HepG2 (cell line): ENCODE measurements around the gene AWAT2. TPM values are rescaled to one million over a fixed set of nuclear protein-coding genes. Genes with fewer than 3 reads are reported as not detected.

Experiments used
- ATAC-seq: fragments of 200-7000 bp; cut with Tn5 transposase; 3 replicates; pipeline ENCODE4 v1.9.1; 2020; ENCODE audit warnings: mild to moderate bottlenecking, moderate library complexity
- BruUV-seq: library from RNA; stranded (reverse); fragments of 400-500 nt; replicated peaks from 2 replicates; lab custom pipeline; 2021; lab: Mats Ljungman, UMichigan
- CTCF ChIA-PET: fragments of 300-600 bp; formaldehyde crosslinking; extraction: SDS; loops from one replicate; lab custom pipeline; 2021; ENCODE audit warnings: low total read pairs, inconsistent platforms, low intra/inter-chr PET ratio; lab: Yijun Ruan, JAX
- POLR2A ChIA-PET: fragments of 350-600 bp; sonication (Branson Sonifier 250); formaldehyde crosslinking; loops from one replicate; lab custom pipeline; 2020; ENCODE audit warnings: antibody characterized with exemption, inconsistent platforms; lab: Yijun Ruan, JAX
- DNase-seq: peaks from one replicate; pipeline ENCODE4 v3.0.0-alpha.2; 2015; ENCODE audit warnings: low spot score
- FAIRE-seq: peaks from 3 replicates; lab custom pipeline; 2011; peaks lifted over from hg19 to GRCh38; lab: Jason Lieb, UNC
- H2AFZ ChIP-seq: one replicate; pipeline ENCODE4 v1.6.1; 2011; ENCODE audit warnings: low read length, inconsistent platforms
- H3K27ac ChIP-seq: fragments of 300-600 bp; 3 replicates; pipeline ENCODE4 v1.8.0; 2011; ENCODE audit warnings: mixed run types, mild to moderate bottlenecking, mixed read lengths, low read length, inconsistent platforms; ENCODE audit not compliant: insufficient read depth; ENCODE audit errors: extremely low read length
- H3K27me3 ChIP-seq, 2 experiments: fragments of 200-600 bp in 1 of 2; 2 replicates in 1 of 2; 3 replicates in 1 of 2; pipeline versions ENCODE4 v1.6.0 to v1.8.0; 2011; ENCODE audit warnings: low read length in 2 of 2, mild to moderate bottlenecking in 2 of 2, moderate library complexity in 2 of 2, inconsistent platforms in 1 of 2; ENCODE audit not compliant: insufficient read depth in 2 of 2, control insufficient read depth in 1 of 2
- H3K36me3 ChIP-seq, 2 experiments: fragments of 200-600 bp in 1 of 2; replicated peaks in 1 of 2; 2 replicates in 1 of 2; 3 replicates in 1 of 2; pipeline versions ENCODE4 v1.5.1 to v1.8.0; 2011; ENCODE audit warnings: low read length in 2 of 2, inconsistent platforms in 1 of 2; ENCODE audit not compliant: insufficient read depth in 2 of 2, control insufficient read depth in 1 of 2
- H3K4me1 ChIP-seq: 2 replicates; pipeline ENCODE4 v1.5.1; 2012; ENCODE audit warnings: low read length, inconsistent platforms; ENCODE audit not compliant: insufficient read depth
- H3K4me2 ChIP-seq: 2 replicates; pipeline ENCODE4 v1.6.0; 2011; ENCODE audit warnings: low read depth, low read length, inconsistent platforms
- H3K4me3 ChIP-seq, 3 experiments: fragments of 200-600 bp in 1 of 3; sonication (generic), shearing (Covaris generic) in 1 of 3; replicated peaks in 1 of 3; 2 replicates each; pipeline ENCODE4 v1.5.1; 2011 to 2016; ENCODE audit warnings: low read length in 3 of 3, inconsistent platforms in 2 of 3, low read depth in 2 of 3, mild to moderate bottlenecking in 2 of 3, control low read depth in 1 of 3, mixed read lengths in 1 of 3; ENCODE audit not compliant: insufficient read depth in 1 of 3
- H3K79me2 ChIP-seq: one replicate; pipeline ENCODE4 v1.6.1; 2011; ENCODE audit warnings: low read length, inconsistent platforms; ENCODE audit not compliant: insufficient read depth
- H3K9ac ChIP-seq: 2 replicates; pipeline ENCODE4 v1.6.0; 2011; ENCODE audit warnings: mild to moderate bottlenecking, low read depth, low read length, inconsistent platforms; ENCODE audit not compliant: insufficient read depth
- H3K9me3 ChIP-seq: 2 replicates; pipeline ENCODE4 v1.5.1; 2012; ENCODE audit warnings: mild to moderate bottlenecking, low read length
- H4K20me1 ChIP-seq: 2 replicates; pipeline ENCODE4 v1.6.0; 2011; ENCODE audit warnings: inconsistent platforms, mild to moderate bottlenecking, low read length, moderate library complexity; ENCODE audit not compliant: insufficient read depth
- ATF1 ChIP-seq: IDR thresholded peaks from 2 replicates; pipeline ENCODE4 v1.6.1; 2016; ENCODE audit warnings: mild to moderate bottlenecking, control low read depth
- EEA1 ChIP-seq: sonication (generic); formaldehyde crosslinking; IDR thresholded peaks from 2 replicates; pipeline ENCODE4 v1.5.1; 2020; ENCODE audit warnings: mild to moderate bottlenecking, missing genetic modification reagents, borderline replicate concordance
- FOXK1 ChIP-seq: sonication (generic); formaldehyde crosslinking; IDR thresholded peaks from 2 replicates; pipeline ENCODE4 v1.4.0; 2020; ENCODE audit warnings: low read depth, missing genetic modification reagents, borderline replicate concordance
- GATAD2A ChIP-seq: IDR thresholded peaks from 2 replicates; pipeline ENCODE4 v1.6.1; 2016
- GRHL1 ChIP-seq: sonication (generic); formaldehyde crosslinking; conservative IDR thresholded peaks from 2 replicates; pipeline ENCODE4 v1.8.0; 2022; ENCODE audit warnings: missing genetic modification reagents
- HNRNPUL1 ChIP-seq: fragments of 200-400 bp; formaldehyde crosslinking; IDR thresholded peaks from 2 replicates; pipeline ENCODE4 v1.6.1; 2017; ENCODE audit warnings: low read depth, mild to moderate bottlenecking, low read length, moderate library complexity
- KDM3A ChIP-seq: IDR thresholded peaks from 2 replicates; pipeline ENCODE4 v1.6.1; 2018; ENCODE audit warnings: low read depth, missing compliant biosample characterization
- MAZ ChIP-seq, 2 experiments: sonication (generic) in 1 of 2; formaldehyde crosslinking in 1 of 2; IDR thresholded peaks; 2 replicates each; pipeline versions ENCODE4 v1.5.0 to v1.6.1; 2012 to 2020; ENCODE audit warnings: low read depth in 2 of 2, mild to moderate bottlenecking in 2 of 2, borderline replicate concordance in 1 of 2, improper control_type of control experiment in 1 of 2, low read length in 1 of 2, missing genetic modification reagents in 1 of 2, moderate library complexity in 1 of 2
- NR0B2 ChIP-seq: sonication (generic); formaldehyde crosslinking; IDR thresholded peaks from 2 replicates; pipeline ENCODE4 v1.4.0; 2020; ENCODE audit warnings: mild to moderate bottlenecking, missing genetic modification reagents
- PTBP1 ChIP-seq: fragments of 200-400 bp; formaldehyde crosslinking; IDR thresholded peaks from 2 replicates; pipeline ENCODE4 v1.6.1; 2018; ENCODE audit warnings: low read length, low read depth; ENCODE audit not compliant: poor library complexity, severe bottlenecking
- SAP130 ChIP-seq: IDR thresholded peaks from 2 replicates; pipeline ENCODE4 v1.6.1; 2016; ENCODE audit warnings: low read depth
- SATB2 ChIP-seq: sonication (generic); formaldehyde crosslinking; IDR thresholded peaks from 2 replicates; pipeline ENCODE4 v1.5.0; 2020; ENCODE audit warnings: missing genetic modification reagents
- SMAD9 ChIP-seq: sonication (generic); formaldehyde crosslinking; IDR thresholded peaks from 2 replicates; pipeline ENCODE4 v1.5.1; 2020; ENCODE audit warnings: mild to moderate bottlenecking, missing genetic modification reagents
- SOX6 ChIP-seq, 2 experiments: fragments of 450-650 bp in 1 of 2; sonication (generic) in 1 of 2; formaldehyde crosslinking in 1 of 2; IDR thresholded peaks; 2 replicates each; pipeline versions ENCODE4 v1.4.0 to v1.6.1; 2017 to 2020; ENCODE audit warnings: antibody characterized with exemption in 1 of 2, mild to moderate bottlenecking in 1 of 2, missing genetic modification reagents in 1 of 2
- ZNF343 ChIP-seq: sonication (generic); formaldehyde crosslinking; IDR thresholded peaks from 2 replicates; pipeline ENCODE4 v1.4.0; 2020; ENCODE audit warnings: mild to moderate bottlenecking, missing genetic modification reagents
- ZNF674 ChIP-seq: sonication (generic); formaldehyde crosslinking; IDR thresholded peaks from 2 replicates; pipeline ENCODE4 v1.5.0; 2020; ENCODE audit warnings: low read depth, mild to moderate bottlenecking, missing genetic modification reagents
- ZNF678 ChIP-seq: sonication (generic); formaldehyde crosslinking; IDR thresholded peaks from 2 replicates; pipeline ENCODE4 v1.4.0; 2020; ENCODE audit warnings: mild to moderate bottlenecking, missing genetic modification reagents
- ZNF850 ChIP-seq: sonication (generic); formaldehyde crosslinking; conservative IDR thresholded peaks from 2 replicates; pipeline ENCODE4 v1.9.0; 2021; ENCODE audit warnings: mild to moderate bottlenecking, missing genetic modification reagents
- WGBS: methylation state at CpG from one replicate; pipeline ENCODE4 v1.1.6; 2017; ENCODE audit warnings: low lambda C conversion rate; 5-methylcytosine and 5-hydroxymethylcytosine counted together
- in situ Hi-C: cut with HindIII; loops from 2 replicates; pipeline ENCODE4 v1.10.0; 2017; ENCODE audit warnings: low pct_unique_long_range_greater_than_20kb; ENCODE audit not compliant: extremely low pct_ligation_motif_present
- intact Hi-C: fragments of 100-400 bp; cut with micrococcal nuclease; formaldehyde crosslinking; loops from one replicate; pipeline ENCODE4 v1.10.0; 2022; ENCODE audit not compliant: unreplicated experiment
- polyA plus RNA-seq, 8 experiments: library from polyadenylated mRNA; depleted of rRNA in 3 of 8; stranded (reverse) in 7 of 8; unstranded in 1 of 8; fragments of >200 nt; fragmentation: Illumina TruSeq in 4 of 8; extraction: Trizol in 4 of 8; gene quantifications; 2 replicates each; pipeline versions ENCODE4 v1.2.1 to v1.2.3, GENCODE V29; 2011 to 2016; ENCODE audit warnings: low read depth in 4 of 8, missing spikeins in 1 of 8, mixed read lengths in 1 of 8; ENCODE audit not compliant: insufficient read depth in 1 of 8
- total RNA-seq, 5 experiments: library from RNA; depleted of rRNA; stranded (reverse); fragments of >200 nt; fragmentation: Illumina TruSeq; extraction: Trizol; gene quantifications; 2 replicates each; pipeline ENCODE4 v1.2.3, GENCODE V29; 2016; ENCODE audit warnings: low read depth in 1 of 5
- TF ChIP-seq, protein P1 (sequence below): sonication (generic); formaldehyde crosslinking; IDR thresholded peaks from 2 replicates; pipeline ENCODE4 v1.5.0; 2020; ENCODE audit warnings: missing genetic modification reagents

The AWAT2 gene
- total and polyA plus RNA-seq, 2 of the 13 experiments (the other 11 are each of a cell fraction or from before 2014, with no cell fraction given): not detected

DNA sequence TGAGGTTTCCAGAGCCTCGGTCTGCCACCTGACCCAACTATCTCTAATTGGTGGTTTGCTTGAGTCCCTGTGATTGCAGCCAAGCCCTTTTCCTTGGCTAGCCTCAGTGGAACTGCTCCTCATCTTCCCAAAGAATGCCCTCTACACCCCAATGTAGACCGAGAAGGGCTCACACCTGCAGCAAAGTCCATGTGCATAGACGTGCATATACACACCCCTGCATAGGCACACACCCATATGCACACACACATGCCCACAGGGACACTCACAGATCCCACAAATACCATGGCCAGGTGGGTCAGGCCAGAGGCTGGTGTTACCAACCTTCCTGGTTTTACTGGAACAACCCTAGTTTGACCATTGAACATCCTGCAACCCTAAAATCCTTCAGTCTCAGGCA, 332 bp downstream of the AWAT2 start:
- Histone ChIP-seq H3K36me3 (no peaks in the 10 kb centered on the region), H3K27ac (no peak overlapping the region), H3K4me3 (no peak overlapping the region), H2AFZ (no peak overlapping the region), H3K9me3 (no peaks in the 10 kb centered on the region), H3K4me1 (no peaks in the 10 kb centered on the region), H3K4me2 (no peak overlapping the region), H3K79me2 (no peaks in the 10 kb centered on the region), H3K9ac (no peak overlapping the region), H3K27me3 (no peaks in the 10 kb centered on the region), H4K20me1 (no peaks in the 10 kb centered on the region)
- in situ Hi-C loops: no loop called here
- BruUV-seq: no TSS peak
- POLR2A ChIA-PET: no interaction called here
- WGBS: 0% methylated on average over 1 of the region's 3 CpGs
- no peak for DNase-seq
- FAIRE-seq: no peak
- no peak for TF ChIP-seq KDM3A (CRISPR knock-in tag)
- TF ChIP-seq SMAD9: no peak
- TF ChIP-seq GRHL1: no peak
- TF ChIP-seq, protein P1, sequence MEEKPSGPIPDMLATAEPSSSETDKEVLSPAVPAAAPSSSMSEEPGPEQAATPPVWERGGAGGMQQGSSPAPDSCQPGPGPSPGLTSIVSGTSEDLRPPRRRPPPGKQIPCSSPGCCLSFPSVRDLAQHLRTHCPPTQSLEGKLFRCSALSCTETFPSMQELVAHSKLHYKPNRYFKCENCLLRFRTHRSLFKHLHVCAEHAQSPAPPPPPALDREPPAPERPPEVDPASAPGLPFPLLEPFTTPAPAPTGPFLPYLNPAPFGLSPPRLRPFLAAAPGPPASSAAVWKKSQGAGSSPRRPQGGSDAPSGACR (CRISPR knock-in tag): no peak
- no peak for TF ChIP-seq ZNF674 (CRISPR knock-in tag)
- TF ChIP-seq ATF1 (CRISPR knock-in tag): no peak
- no peak for TF ChIP-seq PTBP1
- no peak for TF ChIP-seq MAZ (IDR thresholded peaks at IDR 0.05; ENCODE audit: borderline replicate concordance, low read depth, low read length)
- no peak for TF ChIP-seq MAZ (CRISPR knock-in tag; IDR thresholded peaks at IDR 0.05; ENCODE audit: low read depth)
- no peak for TF ChIP-seq EEA1 (CRISPR knock-in tag)
- TF ChIP-seq ZNF850 (CRISPR knock-in tag): no peak
- TF ChIP-seq GATAD2A (CRISPR knock-in tag): no peak
- no peak for TF ChIP-seq SOX6 (IDR thresholded peaks at IDR 0.05)
- TF ChIP-seq SOX6 (CRISPR knock-in tag; IDR thresholded peaks at IDR 0.05): no peak
- TF ChIP-seq ZNF343 (CRISPR knock-in tag): no peak
- no peak for TF ChIP-seq SAP130 (CRISPR knock-in tag)
- no peak for TF ChIP-seq ZNF678
- no peak for TF ChIP-seq HNRNPUL1
- no peak for TF ChIP-seq NR0B2 (CRISPR knock-in tag)
- no peak for TF ChIP-seq SATB2 (CRISPR knock-in tag)
- TF ChIP-seq FOXK1 (CRISPR knock-in tag): no peak
- TF ChIP-seq, all 625 proteins: peak for 0
- ATAC-seq: no peak
- intact Hi-C loops: no loop called here
- CTCF ChIA-PET: no interaction called here
